Gastroesophageal sphincter (tissue), 4 donors: ENCODE data around the gene TMEM185B. TPM values are rescaled to one million over a fixed set of nuclear protein-coding genes. Genes with fewer than 3 reads are reported as not detected.

Source experiments
- ATAC-seq: fragments of 150-250 bp; one replicate; pipeline ENCODE4 v1.9.1; 2016; ENCODE audit warnings: mild to moderate bottlenecking, moderate library complexity
- H3K27ac ChIP-seq, 4 donors: fragments of 200-600 bp; sonication (generic) in 3 of 4; 1 replicate in 3 of 4; 2 replicates in 1 of 4; pipeline ENCODE4 v1.5.1; 2016 to 2019
- H3K27me3 ChIP-seq: fragments of 200-600 bp; sonication (generic); one replicate; pipeline ENCODE4 v1.5.1; 2019
- H3K36me3 ChIP-seq, 2 donors: fragments of 200-600 bp; sonication (generic); one replicate each; pipeline ENCODE4 v1.5.1; 2019; ENCODE audit warnings: control low read depth in 1 of 2
- H3K4me1 ChIP-seq, 3 donors: fragments of 200-600 bp; sonication (generic); 1 replicate in 2 of 3; 2 replicates in 1 of 3; pipeline ENCODE4 v1.5.1; 2016 to 2019; ENCODE audit warnings: control low read depth in 2 of 3
- H3K4me3 ChIP-seq, 2 donors: fragments of 200-600 bp; sonication (generic); one replicate each; pipeline ENCODE4 v1.5.1; 2019; ENCODE audit warnings: mild to moderate bottlenecking in 1 of 2, moderate library complexity in 1 of 2
- H3K9me3 ChIP-seq, 3 donors: fragments of 200-600 bp; sonication (generic); one replicate each; pipeline ENCODE4 v1.5.1; 2017 to 2019; ENCODE audit warnings: control low read depth in 2 of 3
- CTCF ChIP-seq, 4 experiments: fragments of 200-600 bp in 2 of 4; fragments of 450-650 bp in 2 of 4; sonication (generic) in 1 of 4; IDR thresholded peaks; one replicate each; pipeline ENCODE4 v1.5.1; 2017 to 2019; ENCODE audit warnings: antibody characterized with exemption in 4 of 4, mild to moderate bottlenecking in 2 of 4, moderate library complexity in 2 of 4
- EP300 ChIP-seq: sonication (generic); formaldehyde crosslinking; IDR thresholded peaks from one replicate; pipeline ENCODE4 v1.6.1; 2017; ENCODE audit warnings: antibody characterized with exemption, mild to moderate bottlenecking
- POLR2A ChIP-seq, 2 donors: fragments of 450-650 bp; IDR thresholded peaks; one replicate each; pipeline ENCODE4 v1.6.1; 2017; ENCODE audit warnings: antibody characterized with exemption in 2 of 2, mild to moderate bottlenecking in 2 of 2, moderate library complexity in 1 of 2
- POLR2AphosphoS5 ChIP-seq: sonication (generic); formaldehyde crosslinking; IDR thresholded peaks from one replicate; pipeline ENCODE4 v1.6.1; 2017; ENCODE audit warnings: antibody characterized with exemption
- WGBS, 2 donors: methylation state at CpG; one replicate each; pipeline ENCODE4 v1.1.5; 2018; ENCODE audit warnings: low coverage in 1 of 2; 5-methylcytosine and 5-hydroxymethylcytosine counted together
- total RNA-seq, 4 donors: library from RNA; depleted of rRNA; stranded (reverse); fragments of >200 nt; gene quantifications; one replicate each; pipeline ENCODE4 v1.1.0, GENCODE V29; 2016

Gene TMEM185B
- total RNA-seq, 4 donors from 2014 or later = 22.8 to 28.9 (median 25.3) TPM

DNA sequence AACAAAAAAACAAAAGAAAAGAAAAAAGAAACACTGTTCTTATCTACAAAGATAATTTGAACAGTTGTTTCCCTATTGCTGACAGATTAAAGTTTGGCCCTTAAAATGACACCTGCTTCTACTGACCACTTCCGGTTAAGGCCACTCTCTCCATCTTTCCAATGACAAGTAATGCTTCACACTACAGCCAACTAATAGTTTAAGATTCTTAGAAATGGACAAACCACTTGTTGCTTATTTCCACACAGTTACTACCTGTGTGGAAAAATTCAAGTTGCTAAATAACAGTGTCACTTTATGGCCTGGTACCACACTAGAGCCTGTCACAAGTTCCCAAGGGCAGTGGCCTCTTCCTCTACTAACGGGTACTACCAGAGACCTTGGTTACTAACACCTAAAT lies 2.4 kb downstream of the TMEM185B start:
- ATAC-seq = no peak
- Histone ChIP-seq H3K27ac (no peak overlapping the region), H3K4me3 (no peak overlapping the region), H3K27me3 (no peaks in the 10 kb centered on the region), H3K36me3 (peaks cover 0 to 33% of the 10 kb centered on the region in 2 donors), H3K9me3 (peaks cover 0 to 6% (median 0%) of the 10 kb centered on the region in 3 donors), H3K4me1 (peaks cover 0 to 51% (median 10%) of the 10 kb centered on the region in 3 donors)
- TF ChIP-seq CTCF (IDR thresholded peaks at IDR 0.05) (no peak), POLR2A (IDR thresholded peaks at IDR 0.05) (no peak), POLR2AphosphoS5 (no peak), EP300 (no peak)
- WGBS, 2 donors = 76 to 93% methylated on average over 2 of the region's 2 CpGs

GRCh38 chr2:120219766-120220165 lies 3.4 kb downstream of the TMEM185B start:
- Histone ChIP-seq H3K27me3 (no peaks in the 10 kb centered on the region), H3K36me3 (peaks cover 0 to 33% of the 10 kb centered on the region in 2 donors), H3K4me1 (peaks cover 0 to 51% (median 10%) of the 10 kb centered on the region in 3 donors), H3K27ac (no peak overlapping the region), H3K4me3 (no peak overlapping the region), H3K9me3 (peaks cover 0 to 6% (median 0%) of the 10 kb centered on the region in 3 donors)
- TF ChIP-seq CTCF (IDR thresholded peaks at IDR 0.05) = no peak
- ATAC-seq = no peak
- WGBS, 2 donors = 72 to 80% methylated on average over 3 to 5 of the region's 5 CpGs

GRCh38 chr2:120219291-120219690 lies 3.9 kb downstream of the TMEM185B start:
- no peak for TF ChIP-seq CTCF (IDR thresholded peaks at IDR 0.05)
- TF ChIP-seq POLR2AphosphoS5 = no peak
- TF ChIP-seq EP300 = no peak
- no peak for TF ChIP-seq POLR2A (IDR thresholded peaks at IDR 0.05)
- no peaks in the 10 kb centered on the region for H3K27me3 ChIP-seq
- no peak overlapping the region for H3K4me3 ChIP-seq
- no peak for ATAC-seq
- 100% methylated on average over 1 to 4 of the region's 5 CpGs for WGBS, 2 donors
- no peak overlapping the region for H3K27ac ChIP-seq
- peaks cover 0 to 6% (median 0%) of the 10 kb centered on the region in 3 donors for H3K9me3 ChIP-seq
- peaks cover 0 to 33% of the 10 kb centered on the region in 2 donors for H3K36me3 ChIP-seq
- H3K4me1 ChIP-seq = peaks cover 0 to 47% (median 9%) of the 10 kb centered on the region in 3 donors

DNA sequence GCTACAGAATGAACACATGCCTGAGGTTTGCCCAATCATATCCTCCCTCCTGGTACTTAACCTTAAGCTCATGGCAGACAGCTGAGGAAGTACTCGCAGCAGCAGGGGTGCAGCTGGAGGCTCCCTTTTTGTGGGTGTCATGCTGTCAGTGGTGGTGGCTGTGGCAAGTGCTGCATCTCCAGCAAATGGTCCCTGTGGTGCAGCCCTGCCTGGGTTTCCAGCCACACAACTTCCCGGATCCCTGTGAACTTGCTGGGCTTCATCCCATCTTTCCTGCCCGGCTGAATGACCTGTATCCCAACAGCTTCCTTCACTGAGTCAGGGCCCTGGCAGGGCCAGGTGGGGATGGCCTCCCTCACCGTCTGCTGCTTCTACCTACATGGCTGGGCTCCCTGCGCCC lies 5.0 kb downstream of the TMEM185B start:
- Histone ChIP-seq H3K27me3 (no peaks in the 10 kb centered on the region), H3K4me3 (no peak overlapping the region), H3K9me3 (peaks cover 0 to 6% (median 0%) of the 10 kb centered on the region in 3 donors), H3K27ac (no peak overlapping the region), H3K36me3 (peaks cover 0 to 33% of the 10 kb centered on the region in 2 donors), H3K4me1 (peaks cover 0 to 39% (median 6%) of the 10 kb centered on the region in 3 donors)
- WGBS, 2 donors = 94% methylated on average over 3 of the region's 5 CpGs; no CpG with 5 or more reads in 1 of the 2 donors
- ATAC-seq = no peak
- TF ChIP-seq POLR2AphosphoS5 (no peak), CTCF (IDR thresholded peaks at IDR 0.05) (no peak), EP300 (no peak), POLR2A (IDR thresholded peaks at IDR 0.05) (no peak)

GRCh38 chr2:120210270-120210693 lies 12.9 kb downstream of the TMEM185B start:
- Histone ChIP-seq H3K27me3 (no peaks in the 10 kb centered on the region), H3K9me3 (no peaks in the 10 kb centered on the region), H3K4me1 (no peaks in the 10 kb centered on the region), H3K4me3 (no peak overlapping the region), H3K36me3 (no peaks in the 10 kb centered on the region), H3K27ac (no peak overlapping the region)
- TF ChIP-seq POLR2A (IDR thresholded peaks at IDR 0.05) = no peak
- TF ChIP-seq EP300 = no peak
- no peak for TF ChIP-seq CTCF (IDR thresholded peaks at IDR 0.05)
- no peak for TF ChIP-seq POLR2AphosphoS5
- 40% methylated on average over 1 of the region's 10 CpGs; no CpG with 5 or more reads in 1 of the 2 donors for WGBS, 2 donors
- ATAC-seq = no peak
